ENCODE results near the gene GNAI3. TPM values are rescaled to one million over a fixed set of nuclear protein-coding genes. Genes with fewer than 3 reads are reported as not detected.

GNAI3 gene
- total RNA-seq, 1 experiment from 2014 or later: 6.8 TPM

DNA sequence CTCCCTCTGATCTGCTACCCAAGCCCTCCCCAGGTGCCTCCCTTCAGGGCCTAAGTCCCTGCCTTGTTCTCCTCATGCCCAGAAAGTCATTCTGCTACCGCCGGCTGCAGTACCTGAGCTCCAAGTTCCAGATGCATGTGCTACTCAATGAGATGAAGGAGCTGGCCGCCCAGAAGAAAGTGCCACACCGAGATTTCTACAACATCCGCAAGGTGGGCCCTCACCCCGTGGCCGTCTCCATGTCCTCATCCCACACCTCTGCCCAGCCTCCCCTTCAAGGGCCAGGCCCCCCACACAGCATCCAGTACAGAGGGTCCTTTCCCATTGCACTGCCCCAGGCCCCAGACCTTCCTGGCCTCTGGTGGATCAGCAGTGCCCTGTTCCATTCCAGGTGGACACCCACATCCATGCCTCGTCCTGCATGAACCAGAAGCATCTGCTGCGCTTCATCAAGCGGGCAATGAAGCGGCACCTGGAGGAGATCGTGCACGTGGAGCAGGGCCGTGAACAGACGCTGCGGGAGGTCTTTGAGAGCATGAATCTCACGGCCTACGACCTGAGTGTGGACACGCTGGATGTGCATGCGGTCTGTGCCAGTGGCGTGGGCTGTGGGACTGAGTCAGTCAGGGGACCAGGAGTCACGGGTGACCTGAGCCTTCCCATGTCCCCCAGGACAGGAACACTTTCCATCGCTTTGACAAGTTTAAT, 79.4 kb downstream of the GNAI3 start:
- Histone ChIP-seq H3K9ac (ENCODE audit: low read length) (no peak overlapping the region), H3K27me3 (ENCODE audit: low read length) (no peaks in the 10 kb centered on the region), H3K79me2 (ENCODE audit: low read length) (peaks cover 20% of the 10 kb centered on the region), H3K4me2 (ENCODE audit: low read length) (no peak overlapping the region), H3K27ac (ENCODE audit: low read length) (no peak overlapping the region), H3F3A (ENCODE audit: low read length, unreplicated experiment) (no peaks in the 10 kb centered on the region), H3K9me2 (replicated peaks; ENCODE audit: low read length) (no peaks in the 10 kb centered on the region), H3K4me1 (ENCODE audit: insufficient read depth, low read length) (no peaks in the 10 kb centered on the region), H4K20me1 (ENCODE audit: low read length) (no peaks in the 10 kb centered on the region), H3K4me3 (ENCODE audit: low read length) (no peak overlapping the region), H3K36me3 (ENCODE audit: low read depth, low read length) (peaks cover 32% of the 10 kb centered on the region), H3K9me3 (ENCODE audit: low read length) (no peaks in the 10 kb centered on the region), H2AFZ (ENCODE audit: low read length) (no peak overlapping the region)
- CTCF ChIA-PET: no interaction called here
- TF ChIP-seq, protein P1, sequence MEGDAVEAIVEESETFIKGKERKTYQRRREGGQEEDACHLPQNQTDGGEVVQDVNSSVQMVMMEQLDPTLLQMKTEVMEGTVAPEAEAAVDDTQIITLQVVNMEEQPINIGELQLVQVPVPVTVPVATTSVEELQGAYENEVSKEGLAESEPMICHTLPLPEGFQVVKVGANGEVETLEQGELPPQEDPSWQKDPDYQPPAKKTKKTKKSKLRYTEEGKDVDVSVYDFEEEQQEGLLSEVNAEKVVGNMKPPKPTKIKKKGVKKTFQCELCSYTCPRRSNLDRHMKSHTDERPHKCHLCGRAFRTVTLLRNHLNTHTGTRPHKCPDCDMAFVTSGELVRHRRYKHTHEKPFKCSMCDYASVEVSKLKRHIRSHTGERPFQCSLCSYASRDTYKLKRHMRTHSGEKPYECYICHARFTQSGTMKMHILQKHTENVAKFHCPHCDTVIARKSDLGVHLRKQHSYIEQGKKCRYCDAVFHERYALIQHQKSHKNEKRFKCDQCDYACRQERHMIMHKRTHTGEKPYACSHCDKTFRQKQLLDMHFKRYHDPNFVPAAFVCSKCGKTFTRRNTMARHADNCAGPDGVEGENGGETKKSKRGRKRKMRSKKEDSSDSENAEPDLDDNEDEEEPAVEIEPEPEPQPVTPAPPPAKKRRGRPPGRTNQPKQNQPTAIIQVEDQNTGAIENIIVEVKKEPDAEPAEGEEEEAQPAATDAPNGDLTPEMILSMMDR (conservative IDR thresholded peaks at IDR 0.05; ENCODE audit: low read depth, low read length): no peak
- no peak for TF ChIP-seq EZH2phosphoT487 (IDR thresholded peaks at IDR 0.05; ENCODE audit: borderline replicate concordance, low read length)
- no peak for TF ChIP-seq EZH2 (IDR thresholded peaks at IDR 0.05; ENCODE audit: low read length, unreplicated experiment)
- POLR2A ChIA-PET (ENCODE audit: unreplicated experiment): no interaction called here
- intact Hi-C loops (cut with micrococcal nuclease): no loop called here
- TSS peak; percentile 15 for BruUV-seq (replicated peaks)
- ATAC-seq: no peak
- DNase-seq: no peak

DNA sequence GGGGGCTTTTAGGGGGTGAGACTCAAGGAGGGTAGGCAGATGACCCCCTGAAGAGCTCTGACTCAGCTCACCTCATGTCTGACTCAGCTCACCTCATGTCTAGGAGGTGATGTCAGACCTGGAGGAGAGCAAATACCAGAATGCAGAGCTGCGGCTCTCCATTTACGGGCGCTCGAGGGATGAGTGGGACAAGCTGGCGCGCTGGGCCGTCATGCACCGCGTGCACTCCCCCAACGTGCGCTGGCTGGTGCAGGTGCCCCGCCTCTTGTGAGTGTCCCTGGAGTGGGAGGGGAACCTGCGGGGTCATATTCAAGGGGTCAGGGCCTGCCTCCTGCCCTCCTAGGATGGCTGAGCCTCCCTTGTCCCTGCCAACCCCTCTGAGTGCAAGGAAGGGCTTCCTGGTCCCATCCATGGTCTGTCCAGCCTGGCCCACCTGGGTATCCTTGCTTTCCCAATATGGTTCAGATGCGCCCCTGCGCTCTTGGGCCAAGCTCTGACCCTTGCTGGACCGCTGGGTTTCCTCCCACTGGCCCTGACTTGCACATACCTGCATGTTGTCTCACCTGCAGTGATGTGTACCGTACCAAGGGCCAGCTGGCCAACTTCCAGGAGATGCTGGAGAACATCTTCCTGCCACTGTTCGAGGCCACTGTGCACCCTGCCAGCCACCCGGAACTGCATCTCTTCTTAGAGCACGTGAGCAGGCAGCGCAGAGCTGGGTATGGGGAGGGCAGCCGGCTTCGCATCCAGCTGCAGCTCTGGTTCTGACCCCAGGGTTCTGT, 80.3 kb downstream of the GNAI3 start:
- Histone ChIP-seq H3K36me3 (ENCODE audit: low read depth, low read length) (peaks cover 32% of the 10 kb centered on the region), H3K79me2 (ENCODE audit: low read length) (peaks cover 11% of the 10 kb centered on the region), H3K4me3 (ENCODE audit: low read length) (no peak overlapping the region), H3K9ac (ENCODE audit: low read length) (no peak overlapping the region), H3K9me2 (replicated peaks; ENCODE audit: low read length) (no peaks in the 10 kb centered on the region), H3K9me3 (ENCODE audit: low read length) (no peaks in the 10 kb centered on the region), H3K27me3 (ENCODE audit: low read length) (no peaks in the 10 kb centered on the region), H3K4me1 (ENCODE audit: insufficient read depth, low read length) (no peaks in the 10 kb centered on the region), H4K20me1 (ENCODE audit: low read length) (no peaks in the 10 kb centered on the region), H3K4me2 (ENCODE audit: low read length) (no peak overlapping the region), H2AFZ (ENCODE audit: low read length) (no peak overlapping the region), H3K27ac (ENCODE audit: low read length) (no peak overlapping the region), H3F3A (ENCODE audit: low read length, unreplicated experiment) (no peaks in the 10 kb centered on the region)
- BruUV-seq (replicated peaks): no TSS peak
- ChIA-PET POLR2A (ENCODE audit: unreplicated experiment) (no interaction called here), CTCF (no interaction called here)
- intact Hi-C loops (cut with micrococcal nuclease): no loop called here
- DNase-seq: peak; percentile 49
- TF ChIP-seq, protein P1 (conservative IDR thresholded peaks at IDR 0.05; ENCODE audit: low read depth, low read length): no peak
- no peak for TF ChIP-seq EZH2 (IDR thresholded peaks at IDR 0.05; ENCODE audit: low read length, unreplicated experiment)
- no peak for TF ChIP-seq EZH2phosphoT487 (IDR thresholded peaks at IDR 0.05; ENCODE audit: borderline replicate concordance, low read length)
- peak; percentile 61; the same call in 1 of the 2 replicates for ATAC-seq

Measured in PC-3 (cell line).